HepG2 (cell line): ENCODE data around the gene GLOD4. TPM values are rescaled to one million over a fixed set of nuclear protein-coding genes. Genes with fewer than 3 reads are reported as not detected.
A peak's percentile ranks its signal among the peaks of the same experiment; 100 is the strongest.

ENCODE experiments used
- ASH2L ChIP-seq: fragments of 300-600, 200-600 bp; sonication (generic); IDR thresholded peaks from 2 replicates; pipeline ENCODE4 v1.7.0; 2017; ENCODE audit warnings: low read depth, mild to moderate bottlenecking, moderate library complexity, mixed read lengths, low read length; ENCODE audit not compliant: insufficient read length
- ATF7 ChIP-seq, 2 experiments: fragments of 450-650 bp in 1 of 2; sonication (generic) in 1 of 2; formaldehyde crosslinking in 1 of 2; IDR thresholded peaks; 2 replicates each; pipeline versions ENCODE4 v1.4.0 to v1.6.1; 2016 to 2020; ENCODE audit warnings: antibody characterized with exemption in 1 of 2, mild to moderate bottlenecking in 1 of 2, missing genetic modification reagents in 1 of 2
- CBX1 ChIP-seq: IDR thresholded peaks from one replicate; pipeline ENCODE4 v1.6.1; 2016; ENCODE audit warnings: antibody characterized with exemption, low read depth
- CBX2 ChIP-seq, 2 experiments: fragments of 200-600 bp in 1 of 2; sonication (generic); formaldehyde crosslinking in 1 of 2; IDR thresholded peaks; 2 replicates each; pipeline versions ENCODE4 v1.7.0 to v1.8.1; 2018 to 2022; ENCODE audit warnings: low read depth in 2 of 2, low read length in 1 of 2, mild to moderate bottlenecking in 1 of 2, missing genetic modification reagents in 1 of 2
- CHD4 ChIP-seq: fragments of 200-600 bp; sonication (generic); IDR thresholded peaks from 2 replicates; pipeline ENCODE4 v1.7.0; 2017; ENCODE audit warnings: mild to moderate bottlenecking, low read length, borderline replicate concordance
- GFI1 ChIP-seq: sonication (generic); formaldehyde crosslinking; IDR thresholded peaks from 2 replicates; pipeline ENCODE4 v1.5.0; 2020; ENCODE audit warnings: missing genetic modification reagents, mild to moderate bottlenecking, borderline replicate concordance
- HOXA9 ChIP-seq: sonication (generic); formaldehyde crosslinking; IDR thresholded peaks from 2 replicates; pipeline ENCODE4 v1.8.1; 2022; ENCODE audit warnings: missing genetic modification reagents, mild to moderate bottlenecking, moderate library complexity, borderline replicate concordance
- HOXD1 ChIP-seq: sonication (generic); formaldehyde crosslinking; IDR thresholded peaks from 2 replicates; pipeline ENCODE4 v1.5.0; 2020; ENCODE audit warnings: missing genetic modification reagents
- ISX ChIP-seq: sonication (generic); formaldehyde crosslinking; conservative IDR thresholded peaks from 2 replicates; pipeline ENCODE4 v1.5.0; 2020; ENCODE audit warnings: missing genetic modification reagents
- MTA3 ChIP-seq: sonication (generic); formaldehyde crosslinking; IDR thresholded peaks from 2 replicates; pipeline ENCODE4 v1.4.0; 2020; ENCODE audit warnings: missing genetic modification reagents
- PAWR ChIP-seq: sonication (generic); formaldehyde crosslinking; IDR thresholded peaks from 2 replicates; pipeline ENCODE4 v1.4.0; 2020; ENCODE audit warnings: missing genetic modification reagents, mild to moderate bottlenecking, borderline replicate concordance
- POLR2AphosphoS5 ChIP-seq: IDR thresholded peaks from 2 replicates; pipeline ENCODE4 v1.6.1; 2012; ENCODE audit warnings: low read depth, low read length
- STAG1 ChIP-seq: sonication (generic); formaldehyde crosslinking; IDR thresholded peaks from 2 replicates; pipeline ENCODE4 v1.4.0; 2020; ENCODE audit warnings: missing genetic modification reagents
- ZC3H4 ChIP-seq: sonication (generic); formaldehyde crosslinking; IDR thresholded peaks from 2 replicates; pipeline ENCODE4 v1.4.0; 2020; ENCODE audit warnings: missing genetic modification reagents, borderline replicate concordance
- ZNF34 ChIP-seq: sonication (generic); formaldehyde crosslinking; IDR thresholded peaks from 2 replicates; pipeline ENCODE4 v1.4.0; 2020; ENCODE audit warnings: mild to moderate bottlenecking, missing genetic modification reagents, borderline replicate concordance
- ZNF383 ChIP-seq: sonication (generic); formaldehyde crosslinking; IDR thresholded peaks from 2 replicates; pipeline ENCODE4 v1.4.0; 2020; ENCODE audit warnings: missing genetic modification reagents, mild to moderate bottlenecking, borderline replicate concordance
- ZNF460 ChIP-seq: sonication (generic); formaldehyde crosslinking; IDR thresholded peaks from 2 replicates; pipeline ENCODE4 v1.5.1; 2020; ENCODE audit warnings: missing genetic modification reagents, mild to moderate bottlenecking, borderline replicate concordance
- ZNF572 ChIP-seq: sonication (generic); formaldehyde crosslinking; IDR thresholded peaks from 2 replicates; pipeline ENCODE4 v1.5.1; 2020; ENCODE audit warnings: mild to moderate bottlenecking, missing genetic modification reagents
- ZNF660 ChIP-seq: sonication (generic); formaldehyde crosslinking; IDR thresholded peaks from 2 replicates; pipeline ENCODE4 v1.5.1; 2020; ENCODE audit warnings: mild to moderate bottlenecking, low read depth, missing genetic modification reagents, borderline replicate concordance
- polyA plus RNA-seq, 8 experiments: library from polyadenylated mRNA; depleted of rRNA in 3 of 8; stranded (reverse) in 7 of 8; unstranded in 1 of 8; fragments of >200 nt; fragmentation: Illumina TruSeq in 4 of 8; extraction: Trizol in 4 of 8; gene quantifications; 2 replicates each; pipeline versions ENCODE4 v1.2.1 to v1.2.3, GENCODE V29; 2011 to 2016; ENCODE audit warnings: low read depth in 4 of 8, missing spikeins in 1 of 8, mixed read lengths in 1 of 8; ENCODE audit not compliant: insufficient read depth in 1 of 8
- total RNA-seq, 5 experiments: library from RNA; depleted of rRNA; stranded (reverse); fragments of >200 nt; fragmentation: Illumina TruSeq; extraction: Trizol; gene quantifications; 2 replicates each; pipeline ENCODE4 v1.2.3, GENCODE V29; 2016; ENCODE audit warnings: low read depth in 1 of 5
- TF ChIP-seq, protein P1 (sequence below): sonication (generic); formaldehyde crosslinking; IDR thresholded peaks from 2 replicates; pipeline ENCODE4 v1.5.0; 2020; ENCODE audit warnings: mild to moderate bottlenecking, missing genetic modification reagents
- TF ChIP-seq, protein P2 (sequence below): sonication (generic); formaldehyde crosslinking; IDR thresholded peaks from 2 replicates; pipeline ENCODE4 v1.4.0; 2020; ENCODE audit warnings: mild to moderate bottlenecking, missing genetic modification reagents

Gene GLOD4
- total and polyA plus RNA-seq, 2 of the 13 experiments (the other 11 are each of a cell fraction or from before 2014, with no cell fraction given), result 53.7 to 87.8 TPM

DNA sequence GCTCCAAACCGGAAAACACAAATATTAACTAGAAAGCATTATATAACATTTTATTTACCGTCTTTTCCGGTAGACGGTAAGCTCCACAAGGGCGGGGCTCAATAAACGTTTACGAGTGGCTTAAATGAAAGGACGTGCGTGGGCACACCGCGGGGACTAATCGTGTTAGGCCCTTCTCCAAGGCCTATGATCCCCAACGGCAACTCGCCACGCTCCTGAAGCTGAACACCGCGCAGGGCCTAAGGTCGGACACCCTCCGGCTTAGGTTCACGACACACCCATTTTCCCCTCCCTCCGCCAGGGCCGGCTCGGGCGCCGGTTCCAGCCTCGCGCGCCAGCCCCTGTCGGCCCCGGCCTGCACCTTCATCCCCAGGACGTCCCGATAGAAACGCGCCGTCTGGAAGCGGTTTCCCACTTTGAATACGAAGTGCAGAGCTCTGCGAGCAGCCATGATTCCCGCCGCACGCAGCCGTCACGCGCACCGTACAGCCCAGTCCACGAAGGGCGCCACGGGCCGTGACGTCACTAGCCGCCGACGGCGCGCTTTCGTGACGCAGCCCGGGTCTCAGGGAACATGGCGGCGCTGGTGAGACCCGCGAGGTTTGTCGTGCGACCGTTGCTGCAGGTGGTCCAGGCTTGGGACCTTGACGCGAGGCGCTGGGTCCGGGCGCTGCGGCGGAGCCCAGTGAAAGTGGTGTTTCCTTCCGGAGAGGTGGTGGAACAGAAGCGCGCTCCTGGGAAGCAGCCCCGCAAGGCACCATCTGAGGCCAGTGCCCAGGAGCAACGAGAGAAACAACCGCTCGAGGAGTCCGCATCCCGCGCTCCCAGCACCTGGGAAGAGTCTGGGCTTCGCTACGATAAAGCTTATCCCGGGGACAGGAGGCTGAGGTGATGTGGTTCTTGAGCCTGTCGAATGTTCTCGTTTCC lies at the start of gene GLOD4, which contains the start of gene MRM3 (continued):
- TF ChIP-seq, protein P1, sequence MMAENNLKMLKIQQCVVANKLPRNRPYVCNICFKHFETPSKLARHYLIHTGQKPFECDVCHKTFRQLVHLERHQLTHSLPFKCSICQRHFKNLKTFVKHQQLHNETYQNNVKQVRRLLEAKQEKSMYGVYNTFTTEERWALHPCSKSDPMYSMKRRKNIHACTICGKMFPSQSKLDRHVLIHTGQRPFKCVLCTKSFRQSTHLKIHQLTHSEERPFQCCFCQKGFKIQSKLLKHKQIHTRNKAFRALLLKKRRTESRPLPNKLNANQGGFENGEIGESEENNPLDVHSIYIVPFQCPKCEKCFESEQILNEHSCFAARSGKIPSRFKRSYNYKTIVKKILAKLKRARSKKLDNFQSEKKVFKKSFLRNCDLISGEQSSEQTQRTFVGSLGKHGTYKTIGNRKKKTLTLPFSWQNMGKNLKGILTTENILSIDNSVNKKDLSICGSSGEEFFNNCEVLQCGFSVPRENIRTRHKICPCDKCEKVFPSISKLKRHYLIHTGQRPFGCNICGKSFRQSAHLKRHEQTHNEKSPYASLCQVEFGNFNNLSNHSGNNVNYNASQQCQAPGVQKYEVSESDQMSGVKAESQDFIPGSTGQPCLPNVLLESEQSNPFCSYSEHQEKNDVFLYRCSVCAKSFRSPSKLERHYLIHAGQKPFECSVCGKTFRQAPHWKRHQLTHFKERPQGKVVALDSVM, result peak; percentile 24; the same call in 1 of the 2 replicates
- TF ChIP-seq ZNF34 (CRISPR knock-in tag), result 0 out of 2 replicates have a peak, but pooled peaks have one; percentile 34
- TF ChIP-seq ATF7 (IDR thresholded peaks at IDR 0.05), result peak; percentile 88
- TF ChIP-seq ATF7 (CRISPR knock-in tag; IDR thresholded peaks at IDR 0.05), result peak; percentile 81; the same call in 1 of the 2 replicates
- peak; percentile 93 for TF ChIP-seq ASH2L
- peak; percentile 21; the same call in 1 of the 2 replicates for TF ChIP-seq GFI1 (CRISPR knock-in tag)
- TF ChIP-seq MTA3 (CRISPR knock-in tag), result no peak
- TF ChIP-seq ZNF660 (CRISPR knock-in tag), result no peak
- TF ChIP-seq ZNF572 (CRISPR knock-in tag), result no peak; the same call in 1 of the 2 replicates
- TF ChIP-seq CBX2 (IDR thresholded peaks at IDR 0.05; ENCODE audit: low read depth, low read length), result no peak
- no peak for TF ChIP-seq CBX2 (CRISPR knock-in tag; IDR thresholded peaks at IDR 0.05; ENCODE audit: low read depth)
- TF ChIP-seq STAG1, result peak; percentile 4; the same call in 1 of the 2 replicates
- TF ChIP-seq ISX (CRISPR knock-in tag), result no peak
- TF ChIP-seq ZNF383 (CRISPR knock-in tag), result 0 out of 2 replicates have a peak, but pooled peaks have one; percentile 44
- TF ChIP-seq CBX1, result peak; percentile 57
- no peak for TF ChIP-seq CHD4
- no peak for TF ChIP-seq ZNF460 (CRISPR knock-in tag)
- TF ChIP-seq, protein P2, sequence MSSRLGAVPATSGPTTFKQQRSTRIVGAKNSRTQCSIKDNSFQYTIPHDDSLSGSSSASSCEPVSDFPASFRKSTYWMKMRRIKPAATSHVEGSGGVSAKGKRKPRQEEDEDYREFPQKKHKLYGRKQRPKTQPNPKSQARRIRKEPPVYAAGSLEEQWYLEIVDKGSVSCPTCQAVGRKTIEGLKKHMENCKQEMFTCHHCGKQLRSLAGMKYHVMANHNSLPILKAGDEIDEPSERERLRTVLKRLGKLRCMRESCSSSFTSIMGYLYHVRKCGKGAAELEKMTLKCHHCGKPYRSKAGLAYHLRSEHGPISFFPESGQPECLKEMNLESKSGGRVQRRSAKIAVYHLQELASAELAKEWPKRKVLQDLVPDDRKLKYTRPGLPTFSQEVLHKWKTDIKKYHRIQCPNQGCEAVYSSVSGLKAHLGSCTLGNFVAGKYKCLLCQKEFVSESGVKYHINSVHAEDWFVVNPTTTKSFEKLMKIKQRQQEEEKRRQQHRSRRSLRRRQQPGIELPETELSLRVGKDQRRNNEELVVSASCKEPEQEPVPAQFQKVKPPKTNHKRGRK, result no peak
- TF ChIP-seq POLR2AphosphoS5, result peak; percentile 95
- TF ChIP-seq PAWR (CRISPR knock-in tag), result no peak; the same call in 1 of the 2 replicates
- TF ChIP-seq HOXA9 (CRISPR knock-in tag), result peak; percentile 80; the same call in 1 of the 2 replicates
- peak; percentile 84; the same call in 1 of the 2 replicates for TF ChIP-seq HOXD1
- TF ChIP-seq ZC3H4, result no peak
